ENCODE data around the gene SULF2.
"Not testable (repeated sequence)": the region's sequence is repeated elsewhere in the genome, so short reads cannot be mapped to it uniquely, and the experiment has no call there.

SULF2 gene

GRCh38 chr20:47804972-47805371 lies 19.7 kb upstream of the SULF2 start:
- not testable (repeated sequence) for DNase-seq (ENCODE audit: low read depth)

GRCh38 chr20:47804224-47804825 lies 19.0 kb upstream of the SULF2 start:
- not testable (repeated sequence) for DNase-seq (ENCODE audit: low read depth)

- no peak for DNase-seq (ENCODE audit: low read depth)
Observed at GRCh38 chr20:47802975-47803374, 17.7 kb upstream of the SULF2 start.

- no peak for DNase-seq (ENCODE audit: low read depth)
Observed at GRCh38 chr20:47802226-47802920, 17.1 kb upstream of the SULF2 start.

- DNase-seq (ENCODE audit: low read depth) = no peak
Observed at GRCh38 chr20:47801759-47802158, 16.5 kb upstream of the SULF2 start.

- DNase-seq (ENCODE audit: low read depth) = no peak
Observed at GRCh38 chr20:47801079-47801478, 15.8 kb upstream of the SULF2 start.

GRCh38 chr20:47800623-47801022 lies 15.3 kb upstream of the SULF2 start:
- no peak for DNase-seq (ENCODE audit: low read depth)

- no peak for DNase-seq (ENCODE audit: low read depth)
Observed at GRCh38 chr20:47799116-47799715, 13.9 kb upstream of the SULF2 start.

- no peak for DNase-seq (ENCODE audit: low read depth)
Observed at GRCh38 chr20:47796971-47797370, 11.7 kb upstream of the SULF2 start.

- no peak for DNase-seq (ENCODE audit: low read depth)
Observed at GRCh38 chr20:47795214-47795907, 10.1 kb upstream of the SULF2 start.

GRCh38 chr20:47794264-47794663 lies 9.0 kb upstream of the SULF2 start:
- DNase-seq (ENCODE audit: low read depth) = not testable (repeated sequence)

- DNase-seq (ENCODE audit: low read depth) = no peak
Observed at GRCh38 chr20:47792021-47792618, 6.8 kb upstream of the SULF2 start.

GRCh38 chr20:47791084-47791599 lies 5.9 kb upstream of the SULF2 start:
- no peak for DNase-seq (ENCODE audit: low read depth)

GRCh38 chr20:47790580-47790965 lies 5.3 kb upstream of the SULF2 start:
- DNase-seq (ENCODE audit: low read depth) = no peak

GRCh38 chr20:47789764-47790579 lies 4.7 kb upstream of the SULF2 start:
- no peak for DNase-seq (ENCODE audit: low read depth)

- DNase-seq (ENCODE audit: low read depth) = no peak
Observed at GRCh38 chr20:47789081-47789763, 3.9 kb upstream of the SULF2 start.

- DNase-seq (ENCODE audit: low read depth) = no peak
Observed at GRCh38 chr20:47788741-47789080, 3.4 kb upstream of the SULF2 start.

GRCh38 chr20:47786765-47787107 lies 1.5 kb upstream of the SULF2 start:
- no peak for DNase-seq (ENCODE audit: low read depth)

GRCh38 chr20:47785854-47786764 lies 828 bp upstream of the SULF2 start:
- DNase-seq (ENCODE audit: low read depth) = no peak
